ENCODE results near the gene MYO1F.
"Not testable (repeated sequence)": the region's sequence is repeated elsewhere in the genome, so short reads cannot be mapped to it uniquely, and the experiment has no call there.

The MYO1F gene

DNA sequence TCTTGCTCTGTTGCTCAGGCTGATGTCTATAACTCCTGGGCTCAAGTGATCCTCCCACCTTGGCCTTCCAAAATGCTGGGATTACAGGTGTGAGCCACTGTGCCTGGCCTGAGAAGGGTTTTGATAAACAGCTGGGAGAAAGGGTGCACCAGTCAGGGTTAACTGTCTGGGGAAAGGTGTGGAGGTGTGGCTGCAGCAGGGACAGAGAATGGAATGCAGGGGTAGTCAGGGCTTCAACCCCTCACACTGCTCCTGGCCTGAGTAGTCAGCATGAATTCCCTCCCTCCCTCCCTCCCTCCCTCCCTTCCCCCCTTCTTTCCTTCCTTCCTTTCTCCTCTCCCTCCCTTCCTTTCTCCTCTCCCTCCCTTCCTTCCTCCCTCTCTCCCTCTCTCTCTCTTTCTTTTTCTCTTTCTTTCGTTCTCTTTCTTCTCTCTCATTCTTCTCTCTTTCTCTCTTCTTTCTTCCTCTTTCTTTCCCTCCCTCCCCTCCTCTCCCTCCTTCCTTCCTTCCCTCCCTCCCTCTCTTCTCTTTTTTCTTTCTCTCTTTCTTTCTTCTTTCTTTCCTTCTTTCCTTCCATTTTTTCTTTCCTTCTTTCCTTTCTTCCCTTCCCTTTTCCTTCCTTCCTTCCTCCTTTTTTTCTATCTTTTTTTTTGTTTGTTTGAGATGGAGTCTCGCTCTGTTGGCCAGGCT is 16.0 kb downstream of the MYO1F start:
- Histone ChIP-seq H3K27ac (replicated peaks) (no peak overlapping the region; the same call in 1 of the 2 replicates), H3K4me3 (replicated peaks; ENCODE audit: insufficient read depth, low read length) (no peak overlapping the region), H3K27me3 (ENCODE audit: insufficient read depth, poor library complexity, severe bottlenecking) (no peaks in the 10 kb centered on the region)
- no peak for DNase-seq (ENCODE audit: low read depth in 1 of 2, low spot score in 1 of 2)
- TF ChIP-seq POLR2AphosphoS5 (IDR thresholded peaks at IDR 0.05; ENCODE audit: low read depth) (no peak), GABPA (IDR thresholded peaks at IDR 0.05; ENCODE audit: low read depth) (no peak), SPI1 (IDR thresholded peaks at IDR 0.05; ENCODE audit: borderline replicate concordance, low read depth) (no peak)
- TF ChIP-seq, protein P1, sequence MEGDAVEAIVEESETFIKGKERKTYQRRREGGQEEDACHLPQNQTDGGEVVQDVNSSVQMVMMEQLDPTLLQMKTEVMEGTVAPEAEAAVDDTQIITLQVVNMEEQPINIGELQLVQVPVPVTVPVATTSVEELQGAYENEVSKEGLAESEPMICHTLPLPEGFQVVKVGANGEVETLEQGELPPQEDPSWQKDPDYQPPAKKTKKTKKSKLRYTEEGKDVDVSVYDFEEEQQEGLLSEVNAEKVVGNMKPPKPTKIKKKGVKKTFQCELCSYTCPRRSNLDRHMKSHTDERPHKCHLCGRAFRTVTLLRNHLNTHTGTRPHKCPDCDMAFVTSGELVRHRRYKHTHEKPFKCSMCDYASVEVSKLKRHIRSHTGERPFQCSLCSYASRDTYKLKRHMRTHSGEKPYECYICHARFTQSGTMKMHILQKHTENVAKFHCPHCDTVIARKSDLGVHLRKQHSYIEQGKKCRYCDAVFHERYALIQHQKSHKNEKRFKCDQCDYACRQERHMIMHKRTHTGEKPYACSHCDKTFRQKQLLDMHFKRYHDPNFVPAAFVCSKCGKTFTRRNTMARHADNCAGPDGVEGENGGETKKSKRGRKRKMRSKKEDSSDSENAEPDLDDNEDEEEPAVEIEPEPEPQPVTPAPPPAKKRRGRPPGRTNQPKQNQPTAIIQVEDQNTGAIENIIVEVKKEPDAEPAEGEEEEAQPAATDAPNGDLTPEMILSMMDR (IDR thresholded peaks at IDR 0.05; ENCODE audit: insufficient read depth, low read length), result no peak
- TF ChIP-seq, protein P2, sequence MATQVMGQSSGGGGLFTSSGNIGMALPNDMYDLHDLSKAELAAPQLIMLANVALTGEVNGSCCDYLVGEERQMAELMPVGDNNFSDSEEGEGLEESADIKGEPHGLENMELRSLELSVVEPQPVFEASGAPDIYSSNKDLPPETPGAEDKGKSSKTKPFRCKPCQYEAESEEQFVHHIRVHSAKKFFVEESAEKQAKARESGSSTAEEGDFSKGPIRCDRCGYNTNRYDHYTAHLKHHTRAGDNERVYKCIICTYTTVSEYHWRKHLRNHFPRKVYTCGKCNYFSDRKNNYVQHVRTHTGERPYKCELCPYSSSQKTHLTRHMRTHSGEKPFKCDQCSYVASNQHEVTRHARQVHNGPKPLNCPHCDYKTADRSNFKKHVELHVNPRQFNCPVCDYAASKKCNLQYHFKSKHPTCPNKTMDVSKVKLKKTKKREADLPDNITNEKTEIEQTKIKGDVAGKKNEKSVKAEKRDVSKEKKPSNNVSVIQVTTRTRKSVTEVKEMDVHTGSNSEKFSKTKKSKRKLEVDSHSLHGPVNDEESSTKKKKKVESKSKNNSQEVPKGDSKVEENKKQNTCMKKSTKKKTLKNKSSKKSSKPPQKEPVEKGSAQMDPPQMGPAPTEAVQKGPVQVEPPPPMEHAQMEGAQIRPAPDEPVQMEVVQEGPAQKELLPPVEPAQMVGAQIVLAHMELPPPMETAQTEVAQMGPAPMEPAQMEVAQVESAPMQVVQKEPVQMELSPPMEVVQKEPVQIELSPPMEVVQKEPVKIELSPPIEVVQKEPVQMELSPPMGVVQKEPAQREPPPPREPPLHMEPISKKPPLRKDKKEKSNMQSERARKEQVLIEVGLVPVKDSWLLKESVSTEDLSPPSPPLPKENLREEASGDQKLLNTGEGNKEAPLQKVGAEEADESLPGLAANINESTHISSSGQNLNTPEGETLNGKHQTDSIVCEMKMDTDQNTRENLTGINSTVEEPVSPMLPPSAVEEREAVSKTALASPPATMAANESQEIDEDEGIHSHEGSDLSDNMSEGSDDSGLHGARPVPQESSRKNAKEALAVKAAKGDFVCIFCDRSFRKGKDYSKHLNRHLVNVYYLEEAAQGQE (IDR thresholded peaks at IDR 0.05; ENCODE audit: insufficient replicate concordance, low read depth), result no peak

GRCh38 chr19:8558325-8558724 is 18.9 kb downstream of the MYO1F start:
- no peak for DNase-seq (ENCODE audit: low read depth in 1 of 2, low spot score in 1 of 2)
- H3K27ac ChIP-seq (replicated peaks), result no peak overlapping the region; the same call in 1 of the 2 replicates
- H3K27me3 ChIP-seq (ENCODE audit: insufficient read depth, poor library complexity, severe bottlenecking), result no peaks in the 10 kb centered on the region
- no peak; the same call in 1 of the 2 replicates for TF ChIP-seq POLR2AphosphoS5 (IDR thresholded peaks at IDR 0.05; ENCODE audit: low read depth)
- TF ChIP-seq, protein P2 (IDR thresholded peaks at IDR 0.05; ENCODE audit: insufficient replicate concordance, low read depth), result no peak
- TF ChIP-seq GABPA (IDR thresholded peaks at IDR 0.05; ENCODE audit: low read depth), result no peak
- TF ChIP-seq SPI1 (IDR thresholded peaks at IDR 0.05; ENCODE audit: borderline replicate concordance, low read depth), result no peak
- TF ChIP-seq, protein P1 (IDR thresholded peaks at IDR 0.05; ENCODE audit: insufficient read depth, low read length), result no peak
- H3K4me3 ChIP-seq (replicated peaks; ENCODE audit: insufficient read depth, low read length), result no peak overlapping the region

DNA sequence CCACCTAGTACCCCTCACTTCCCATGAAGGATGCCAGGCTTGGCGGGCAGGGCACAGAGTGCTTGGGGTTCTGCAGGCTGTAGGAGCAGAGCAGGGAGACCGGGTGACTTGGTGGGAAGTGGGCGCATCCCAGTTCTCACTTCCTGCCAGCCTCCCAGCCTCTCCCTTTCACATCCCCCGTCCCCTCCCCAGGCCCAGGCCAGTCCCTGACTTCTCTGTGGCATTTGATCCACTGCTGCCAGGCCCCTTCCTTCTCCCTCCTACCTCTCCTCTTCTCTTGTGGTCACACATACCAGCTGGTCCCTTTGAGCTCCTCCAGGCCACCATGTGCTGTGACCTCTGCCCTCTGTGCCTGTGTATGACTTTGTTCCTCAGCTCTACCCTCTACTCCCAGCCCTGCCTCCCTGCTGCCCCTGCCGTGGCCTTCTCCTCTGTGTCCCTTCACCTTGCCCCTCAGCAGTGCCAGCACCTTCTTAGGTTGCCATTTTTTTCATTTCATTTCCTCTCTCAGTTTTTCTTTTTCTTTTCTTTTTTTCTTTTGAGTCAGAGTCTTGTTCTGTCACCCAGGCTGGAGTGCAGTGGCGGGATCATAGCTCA is 19.5 kb downstream of the MYO1F start:
- TF ChIP-seq, protein P1 (IDR thresholded peaks at IDR 0.05; ENCODE audit: insufficient read depth, low read length), result no peak
- no peak for TF ChIP-seq SPI1 (IDR thresholded peaks at IDR 0.05; ENCODE audit: borderline replicate concordance, low read depth)
- no peak for TF ChIP-seq POLR2AphosphoS5 (IDR thresholded peaks at IDR 0.05; ENCODE audit: low read depth)
- TF ChIP-seq, protein P2 (IDR thresholded peaks at IDR 0.05; ENCODE audit: insufficient replicate concordance, low read depth), result no peak
- no peak for TF ChIP-seq GABPA (IDR thresholded peaks at IDR 0.05; ENCODE audit: low read depth)
- DNase-seq (ENCODE audit: low read depth in 1 of 2, low spot score in 1 of 2), result no peak
- Histone ChIP-seq H3K27ac (replicated peaks) (peak overlapping the region; percentile 21; the same call in 1 of the 2 replicates), H3K27me3 (ENCODE audit: insufficient read depth, poor library complexity, severe bottlenecking) (no peaks in the 10 kb centered on the region), H3K4me3 (replicated peaks; ENCODE audit: insufficient read depth, low read length) (no peak overlapping the region)

- H3K4me3 ChIP-seq (replicated peaks; ENCODE audit: insufficient read depth, low read length); H3K27me3 ChIP-seq (ENCODE audit: insufficient read depth, poor library complexity, severe bottlenecking): not testable (repeated sequence)
Observed at GRCh38 chr19:8553729-8554128, 23.5 kb downstream of the MYO1F start.

More at GRCh38 chr19:8553729-8554128, 23.5 kb downstream of the MYO1F start:
- not testable (repeated sequence) for H3K27ac ChIP-seq (replicated peaks); DNase-seq (ENCODE audit: low read depth in 1 of 2, low spot score in 1 of 2)
